ENCODE measurements around the gene ZBTB24. TPM values are rescaled to one million over a fixed set of nuclear protein-coding genes. Genes with fewer than 3 reads are reported as not detected.
"Not testable (repeated sequence)": the region's sequence is repeated elsewhere in the genome, so short reads cannot be mapped to it uniquely, and the experiment has no call there.

ZBTB24 gene
- total RNA-seq, 1 donor from 2014 or later = 2.6 TPM

- DNase-seq = no peak
- H3K36me3 ChIP-seq = no peaks in the 10 kb centered on the region
These were observed 40.5 kb upstream of the ZBTB24 start for GRCh38 chr6:109523478-109523877.

GRCh38 chr6:109521080-109521479 lies 38.1 kb upstream of the ZBTB24 start:
- no peak for TF ChIP-seq CTCF (IDR thresholded peaks at IDR 0.05; ENCODE audit: borderline replicate concordance)
- intact Hi-C loops (cut with micrococcal nuclease) = loop anchor here (10.0 kb wide), 1 partner anchor 534 kb away; no protein-coding TSS in a partner anchor

More at GRCh38 chr6:109523478-109523877, 40.5 kb upstream of the ZBTB24 start:
- intact Hi-C loops (cut with micrococcal nuclease) = loop anchor here (10.0 kb wide), 1 partner anchor 531 kb away; no protein-coding TSS in a partner anchor
- Histone ChIP-seq H3K27ac (replicated peaks) (no peak overlapping the region), H3K27me3 (ENCODE audit: low read depth) (no peaks in the 10 kb centered on the region), H3K4me3 (no peak overlapping the region), H3K9me3 (replicated peaks) (peaks cover 15% of the 10 kb centered on the region), H3K4me1 (no peaks in the 10 kb centered on the region)
- no peak for TF ChIP-seq CTCF (IDR thresholded peaks at IDR 0.05; ENCODE audit: borderline replicate concordance)

GRCh38 chr6:109519647-109520046 lies 36.6 kb upstream of the ZBTB24 start:
- H3K36me3 ChIP-seq; DNase-seq; H3K4me1 ChIP-seq; H3K27me3 ChIP-seq (ENCODE audit: low read depth); H3K27ac ChIP-seq (replicated peaks); H3K4me3 ChIP-seq: not testable (repeated sequence)
- intact Hi-C loops (cut with micrococcal nuclease) = loop anchor here (10.0 kb wide), 1 partner anchor 535 kb away; no protein-coding TSS in a partner anchor
- peaks cover 13% of the 10 kb centered on the region for H3K9me3 ChIP-seq (replicated peaks)

More at GRCh38 chr6:109521080-109521479, 38.1 kb upstream of the ZBTB24 start:
- Histone ChIP-seq H3K9me3 (replicated peaks) (peaks cover 15% of the 10 kb centered on the region), H3K4me3 (no peak overlapping the region), H3K27me3 (ENCODE audit: low read depth) (no peaks in the 10 kb centered on the region), H3K36me3 (no peaks in the 10 kb centered on the region), H3K27ac (replicated peaks) (no peak overlapping the region), H3K4me1 (no peaks in the 10 kb centered on the region)
- no peak for DNase-seq

- TF ChIP-seq CTCF (IDR thresholded peaks at IDR 0.05; ENCODE audit: borderline replicate concordance) = no peak
- Histone ChIP-seq H3K27me3 (ENCODE audit: low read depth) (no peaks in the 10 kb centered on the region), H3K27ac (replicated peaks) (no peak overlapping the region), H3K4me1 (peaks cover 15% of the 10 kb centered on the region), H3K9me3 (replicated peaks) (no peaks in the 10 kb centered on the region), H3K4me3 (no peak overlapping the region), H3K36me3 (no peaks in the 10 kb centered on the region)
- no peak for DNase-seq
- intact Hi-C loops (cut with micrococcal nuclease) = no loop called here
These were observed 33.9 kb upstream of the ZBTB24 start for GRCh38 chr6:109516929-109517328.

GRCh38 chr6:109515781-109516409 lies 32.9 kb upstream of the ZBTB24 start:
- no peak overlapping the region for H3K4me3 ChIP-seq

More at GRCh38 chr6:109515781-109516409, 32.9 kb upstream of the ZBTB24 start:
- Histone ChIP-seq H3K27ac (replicated peaks) (no peak overlapping the region), H3K4me1 (peaks cover 15% of the 10 kb centered on the region), H3K27me3 (ENCODE audit: low read depth) (no peaks in the 10 kb centered on the region), H3K36me3 (no peaks in the 10 kb centered on the region), H3K9me3 (replicated peaks) (no peaks in the 10 kb centered on the region)
- intact Hi-C loops (cut with micrococcal nuclease) = no loop called here
- no peak for TF ChIP-seq CTCF (IDR thresholded peaks at IDR 0.05; ENCODE audit: borderline replicate concordance)
- no peak for DNase-seq

All from left ventricle myocardium inferior (tissue), 1 donor.